ENCODE measurements around the gene MLC1. TPM values are rescaled to one million over a fixed set of nuclear protein-coding genes. Genes with fewer than 3 reads are reported as not detected.

Gene MLC1
- total and polyA plus RNA-seq, 10 of the 15 experiments (the other 5 are each of a cell fraction or from before 2014, with no cell fraction given) = 0.03 to 0.15 (median 0.07) TPM; not detected in 7

DNA sequence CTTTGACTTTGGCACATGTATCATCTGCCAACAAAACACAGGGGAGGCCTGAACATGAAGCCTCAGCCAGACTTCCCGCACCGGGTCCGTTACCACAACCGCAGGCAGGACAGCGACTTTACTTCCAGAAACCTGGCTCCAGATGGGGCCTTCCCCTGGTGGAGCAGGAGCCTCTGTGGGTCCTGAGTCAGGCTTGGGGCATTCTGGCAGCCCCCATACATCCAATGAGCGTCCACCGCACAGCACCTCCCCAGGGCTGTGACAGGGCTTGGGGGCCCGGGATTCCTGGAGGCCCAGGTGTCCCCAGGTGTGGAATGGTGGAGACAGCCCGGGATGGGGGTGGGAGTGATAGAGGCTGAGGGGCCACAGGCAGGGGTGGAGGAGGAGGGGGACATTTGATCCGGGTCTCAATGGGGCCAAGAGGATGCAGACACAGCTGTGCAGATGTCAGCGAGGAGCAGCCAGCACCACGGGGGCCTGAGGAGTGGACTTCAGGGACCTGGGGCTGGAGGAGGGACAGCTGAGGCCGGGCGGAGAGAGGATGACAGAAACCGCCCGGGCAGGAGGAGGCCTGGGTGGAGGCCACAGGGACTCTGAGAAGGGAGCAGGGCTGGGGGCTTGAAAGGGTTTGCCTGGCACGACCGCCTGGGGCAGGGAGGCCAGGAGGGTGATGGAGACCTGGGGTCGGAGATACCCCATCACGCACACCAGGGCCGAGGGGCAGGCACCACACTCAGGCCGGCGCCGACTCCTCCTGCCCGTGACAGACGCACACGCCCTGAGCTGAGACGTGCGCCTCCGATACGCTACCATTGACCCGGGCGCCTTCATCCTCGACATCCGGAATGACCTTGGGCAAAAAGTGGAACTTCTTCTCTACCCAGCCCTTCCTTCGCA lies 35.7 kb downstream of the MLC1 start:
- Histone ChIP-seq H3K4me1 (ENCODE audit: control insufficient read depth, insufficient read depth, low read length) (no peaks in the 10 kb centered on the region), H3K9me3 (replicated peaks; ENCODE audit: control insufficient read depth, insufficient read depth, low read length) (peaks cover 3% of the 10 kb centered on the region; the same call in 1 of the 3 replicates), H3K27me3 (replicated peaks in 1 of 2; ENCODE audit: control insufficient read depth in 2 of 2, insufficient read depth in 2 of 2, low read length in 1 of 2) (no peaks in the 10 kb centered on the region; a peak in 2 of 4 replicates), H3K79me2 (ENCODE audit: control insufficient read depth, insufficient read depth, low read length) (no peaks in the 10 kb centered on the region), H4K20me1 (ENCODE audit: control insufficient read depth, insufficient read depth) (no peaks in the 10 kb centered on the region), H3K36me3 (ENCODE audit: control insufficient read depth in 2 of 2, insufficient read depth in 2 of 2, low read length in 1 of 2) (no peaks in the 10 kb centered on the region), H3K4me2 (ENCODE audit: control insufficient read depth, insufficient read depth) (no peak overlapping the region), H2AFZ (ENCODE audit: control insufficient read depth, low read depth, low read length) (no peak overlapping the region), H3K4me3 (no peak overlapping the region), H3K9ac (ENCODE audit: control insufficient read depth, insufficient read depth, low read length) (no peak overlapping the region), H3K27ac (ENCODE audit: control insufficient read depth, insufficient read depth) (no peak overlapping the region)
- SMC1A ChIA-PET (ENCODE audit: uncharacterized antibody, unreplicated experiment) = no interaction called here
- BruUV-seq (replicated peaks) = no TSS peak
- intact Hi-C loops (cut with micrococcal nuclease; ENCODE audit: unreplicated experiment) = no loop called here
- no peak for DNase-seq (ENCODE audit: low read depth, low spot score)
- CTCF ChIA-PET = interaction anchor here (0.6 kb wide), 1 partner anchor 487 kb away, joined by 3 read pairs; no protein-coding TSS in a partner anchor
- ATAC-seq = no peak
- FAIRE-seq = no peak
- TF ChIP-seq TAF1 (IDR thresholded peaks at IDR 0.05; ENCODE audit: borderline replicate concordance, low read depth, low read length) = no peak
- TF ChIP-seq, protein P1, sequence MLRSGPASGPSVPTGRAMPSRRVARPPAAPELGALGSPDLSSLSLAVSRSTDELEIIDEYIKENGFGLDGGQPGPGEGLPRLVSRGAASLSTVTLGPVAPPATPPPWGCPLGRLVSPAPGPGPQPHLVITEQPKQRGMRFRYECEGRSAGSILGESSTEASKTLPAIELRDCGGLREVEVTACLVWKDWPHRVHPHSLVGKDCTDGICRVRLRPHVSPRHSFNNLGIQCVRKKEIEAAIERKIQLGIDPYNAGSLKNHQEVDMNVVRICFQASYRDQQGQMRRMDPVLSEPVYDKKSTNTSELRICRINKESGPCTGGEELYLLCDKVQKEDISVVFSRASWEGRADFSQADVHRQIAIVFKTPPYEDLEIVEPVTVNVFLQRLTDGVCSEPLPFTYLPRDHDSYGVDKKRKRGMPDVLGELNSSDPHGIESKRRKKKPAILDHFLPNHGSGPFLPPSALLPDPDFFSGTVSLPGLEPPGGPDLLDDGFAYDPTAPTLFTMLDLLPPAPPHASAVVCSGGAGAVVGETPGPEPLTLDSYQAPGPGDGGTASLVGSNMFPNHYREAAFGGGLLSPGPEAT (IDR thresholded peaks at IDR 0.05; ENCODE audit: low read depth) = no peak
- TF ChIP-seq SREBF1 (IDR thresholded peaks at IDR 0.05; ENCODE audit: low read length) = no peak
- TF ChIP-seq, protein P2, sequence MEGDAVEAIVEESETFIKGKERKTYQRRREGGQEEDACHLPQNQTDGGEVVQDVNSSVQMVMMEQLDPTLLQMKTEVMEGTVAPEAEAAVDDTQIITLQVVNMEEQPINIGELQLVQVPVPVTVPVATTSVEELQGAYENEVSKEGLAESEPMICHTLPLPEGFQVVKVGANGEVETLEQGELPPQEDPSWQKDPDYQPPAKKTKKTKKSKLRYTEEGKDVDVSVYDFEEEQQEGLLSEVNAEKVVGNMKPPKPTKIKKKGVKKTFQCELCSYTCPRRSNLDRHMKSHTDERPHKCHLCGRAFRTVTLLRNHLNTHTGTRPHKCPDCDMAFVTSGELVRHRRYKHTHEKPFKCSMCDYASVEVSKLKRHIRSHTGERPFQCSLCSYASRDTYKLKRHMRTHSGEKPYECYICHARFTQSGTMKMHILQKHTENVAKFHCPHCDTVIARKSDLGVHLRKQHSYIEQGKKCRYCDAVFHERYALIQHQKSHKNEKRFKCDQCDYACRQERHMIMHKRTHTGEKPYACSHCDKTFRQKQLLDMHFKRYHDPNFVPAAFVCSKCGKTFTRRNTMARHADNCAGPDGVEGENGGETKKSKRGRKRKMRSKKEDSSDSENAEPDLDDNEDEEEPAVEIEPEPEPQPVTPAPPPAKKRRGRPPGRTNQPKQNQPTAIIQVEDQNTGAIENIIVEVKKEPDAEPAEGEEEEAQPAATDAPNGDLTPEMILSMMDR (IDR thresholded peaks at IDR 0.05 in 2 of 3, conservative IDR thresholded peaks at IDR 0.05 in 1 of 3; ENCODE audit: control insufficient read depth in 2 of 3, extremely low read depth in 1 of 3, insufficient read depth in 1 of 3, low read depth in 3 of 3, low read length in 3 of 3) = no peak
- TF ChIP-seq MTA3 (IDR thresholded peaks at IDR 0.05; ENCODE audit: borderline replicate concordance, low read length) = no peak
- TF ChIP-seq BMI1 (IDR thresholded peaks at IDR 0.05; ENCODE audit: borderline replicate concordance) = no peak
- no peak for TF ChIP-seq SMAD1 (IDR thresholded peaks at IDR 0.05; ENCODE audit: low read depth, partially characterized antibody)
- TF ChIP-seq, protein P3, sequence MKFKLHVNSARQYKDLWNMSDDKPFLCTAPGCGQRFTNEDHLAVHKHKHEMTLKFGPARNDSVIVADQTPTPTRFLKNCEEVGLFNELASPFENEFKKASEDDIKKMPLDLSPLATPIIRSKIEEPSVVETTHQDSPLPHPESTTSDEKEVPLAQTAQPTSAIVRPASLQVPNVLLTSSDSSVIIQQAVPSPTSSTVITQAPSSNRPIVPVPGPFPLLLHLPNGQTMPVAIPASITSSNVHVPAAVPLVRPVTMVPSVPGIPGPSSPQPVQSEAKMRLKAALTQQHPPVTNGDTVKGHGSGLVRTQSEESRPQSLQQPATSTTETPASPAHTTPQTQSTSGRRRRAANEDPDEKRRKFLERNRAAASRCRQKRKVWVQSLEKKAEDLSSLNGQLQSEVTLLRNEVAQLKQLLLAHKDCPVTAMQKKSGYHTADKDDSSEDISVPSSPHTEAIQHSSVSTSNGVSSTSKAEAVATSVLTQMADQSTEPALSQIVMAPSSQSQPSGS (IDR thresholded peaks at IDR 0.05; ENCODE audit: low read length) = no peak
- no peak for TF ChIP-seq KLF5 (IDR thresholded peaks at IDR 0.05; ENCODE audit: partially characterized antibody)
- no peak for TF ChIP-seq GABPA (IDR thresholded peaks at IDR 0.05; ENCODE audit: low read depth)
- no peak for TF ChIP-seq YBX1 (IDR thresholded peaks at IDR 0.05)
- TF ChIP-seq, protein P4, sequence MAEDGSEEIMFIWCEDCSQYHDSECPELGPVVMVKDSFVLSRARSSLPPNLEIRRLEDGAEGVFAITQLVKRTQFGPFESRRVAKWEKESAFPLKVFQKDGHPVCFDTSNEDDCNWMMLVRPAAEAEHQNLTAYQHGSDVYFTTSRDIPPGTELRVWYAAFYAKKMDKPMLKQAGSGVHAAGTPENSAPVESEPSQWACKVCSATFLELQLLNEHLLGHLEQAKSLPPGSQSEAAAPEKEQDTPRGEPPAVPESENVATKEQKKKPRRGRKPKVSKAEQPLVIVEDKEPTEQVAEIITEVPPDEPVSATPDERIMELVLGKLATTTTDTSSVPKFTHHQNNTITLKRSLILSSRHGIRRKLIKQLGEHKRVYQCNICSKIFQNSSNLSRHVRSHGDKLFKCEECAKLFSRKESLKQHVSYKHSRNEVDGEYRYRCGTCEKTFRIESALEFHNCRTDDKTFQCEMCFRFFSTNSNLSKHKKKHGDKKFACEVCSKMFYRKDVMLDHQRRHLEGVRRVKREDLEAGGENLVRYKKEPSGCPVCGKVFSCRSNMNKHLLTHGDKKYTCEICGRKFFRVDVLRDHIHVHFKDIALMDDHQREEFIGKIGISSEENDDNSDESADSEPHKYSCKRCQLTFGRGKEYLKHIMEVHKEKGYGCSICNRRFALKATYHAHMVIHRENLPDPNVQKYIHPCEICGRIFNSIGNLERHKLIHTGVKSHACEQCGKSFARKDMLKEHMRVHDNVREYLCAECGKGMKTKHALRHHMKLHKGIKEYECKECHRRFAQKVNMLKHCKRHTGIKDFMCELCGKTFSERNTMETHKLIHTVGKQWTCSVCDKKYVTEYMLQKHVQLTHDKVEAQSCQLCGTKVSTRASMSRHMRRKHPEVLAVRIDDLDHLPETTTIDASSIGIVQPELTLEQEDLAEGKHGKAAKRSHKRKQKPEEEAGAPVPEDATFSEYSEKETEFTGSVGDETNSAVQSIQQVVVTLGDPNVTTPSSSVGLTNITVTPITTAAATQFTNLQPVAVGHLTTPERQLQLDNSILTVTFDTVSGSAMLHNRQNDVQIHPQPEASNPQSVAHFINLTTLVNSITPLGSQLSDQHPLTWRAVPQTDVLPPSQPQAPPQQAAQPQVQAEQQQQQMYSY (CRISPR knock-in tag; IDR thresholded peaks at IDR 0.05) = no peak
- TF ChIP-seq FOXM1 (IDR thresholded peaks at IDR 0.05; ENCODE audit: low read depth, low read length) = no peak
- no peak for TF ChIP-seq EGR1 (IDR thresholded peaks at IDR 0.05; ENCODE audit: borderline replicate concordance in 1 of 2, low read depth in 2 of 2, low read length in 2 of 2)
- in situ Hi-C loops (cut with MboI) = loop anchor here (25.0 kb wide), 1 partner anchor 712 kb away; no protein-coding TSS in a partner anchor
- RAD21 ChIA-PET (ENCODE audit: unreplicated experiment) = no interaction called here
- WGBS (ENCODE audit: insufficient coverage, insufficient replicate concordance, low lambda C conversion rate, missing lambda C conversion rate) = 60% methylated on average over 36 of the region's 36 CpGs
- POLR2A ChIA-PET = no interaction called here

Data from GM12878 (cell line).